Inferior parietal cortex (tissue), 1 donor: Measurements from ENCODE around the gene PDPK1.
"Not testable (repeated sequence)": the region's sequence is repeated elsewhere in the genome, so short reads cannot be mapped to it uniquely, and the experiment has no call there.

Source experiments
- DNase-seq: peaks from one replicate; pipeline ENCODE4 v3.0.0-alpha.2; 2016; ENCODE audit errors: extremely low spot score

PDPK1 gene

GRCh38 chr16:2587891-2588565, 50.2 kb downstream of the PDPK1 start:
- DNase-seq, result no peak

DNA sequence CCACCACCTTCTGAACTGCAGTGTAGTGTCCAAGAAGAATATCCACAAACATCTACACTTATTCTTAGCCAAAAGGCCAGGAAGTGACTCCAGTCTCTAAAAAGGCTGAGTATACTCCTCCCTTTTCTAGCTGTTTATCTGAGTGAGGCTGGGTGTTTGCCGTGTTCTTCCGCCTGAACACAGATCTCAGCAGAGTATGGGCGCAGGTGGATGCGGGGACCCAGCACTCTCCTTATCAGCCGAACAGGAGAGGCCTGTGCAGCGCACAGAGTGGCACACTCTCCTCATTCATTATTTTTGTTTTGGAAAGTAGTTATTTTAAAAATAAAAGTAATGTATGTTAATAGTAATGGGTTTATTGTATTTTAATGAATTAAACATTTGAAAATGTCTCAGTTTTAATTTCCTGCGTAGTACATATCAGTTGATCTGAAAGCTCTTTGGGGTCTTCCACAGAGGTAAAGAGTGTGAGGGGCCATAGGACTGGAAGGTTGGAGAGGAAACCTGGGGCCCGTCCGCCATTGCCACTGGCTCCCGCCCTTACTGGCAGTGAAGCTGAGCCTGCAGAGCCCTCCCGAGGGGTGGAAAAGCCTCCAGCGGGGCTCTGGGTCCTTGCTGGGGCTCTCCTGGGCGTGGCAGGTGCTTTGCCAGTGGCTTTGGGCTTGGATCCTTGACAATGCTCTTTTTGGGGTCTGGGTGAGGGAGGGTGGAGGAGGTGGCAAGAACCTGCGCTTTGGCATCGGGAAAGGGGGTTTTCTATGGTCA, 53.8 kb downstream of the PDPK1 start:
- DNase-seq, result no peak

DNA sequence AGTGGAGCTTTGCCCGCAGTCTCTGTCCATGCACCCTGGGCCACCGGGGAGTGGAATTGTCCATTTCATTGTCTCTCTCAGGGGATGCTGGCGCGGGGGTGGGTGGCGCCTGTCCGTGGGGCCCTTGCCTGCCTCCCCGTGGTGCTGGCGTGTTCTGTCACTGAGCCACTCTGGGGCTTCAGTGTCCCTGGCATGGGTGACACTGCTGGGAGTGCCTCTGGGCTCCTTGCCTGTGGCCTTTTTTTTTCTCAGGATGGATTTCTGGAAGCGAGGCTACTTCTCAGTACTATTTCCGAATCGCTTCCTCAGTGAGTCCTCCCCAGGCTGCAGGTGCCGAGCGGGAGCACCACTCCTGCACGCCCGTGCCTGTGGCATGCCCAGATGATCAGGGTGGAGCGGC, 55.0 kb downstream of the PDPK1 start:
- DNase-seq, result no peak

DNA sequence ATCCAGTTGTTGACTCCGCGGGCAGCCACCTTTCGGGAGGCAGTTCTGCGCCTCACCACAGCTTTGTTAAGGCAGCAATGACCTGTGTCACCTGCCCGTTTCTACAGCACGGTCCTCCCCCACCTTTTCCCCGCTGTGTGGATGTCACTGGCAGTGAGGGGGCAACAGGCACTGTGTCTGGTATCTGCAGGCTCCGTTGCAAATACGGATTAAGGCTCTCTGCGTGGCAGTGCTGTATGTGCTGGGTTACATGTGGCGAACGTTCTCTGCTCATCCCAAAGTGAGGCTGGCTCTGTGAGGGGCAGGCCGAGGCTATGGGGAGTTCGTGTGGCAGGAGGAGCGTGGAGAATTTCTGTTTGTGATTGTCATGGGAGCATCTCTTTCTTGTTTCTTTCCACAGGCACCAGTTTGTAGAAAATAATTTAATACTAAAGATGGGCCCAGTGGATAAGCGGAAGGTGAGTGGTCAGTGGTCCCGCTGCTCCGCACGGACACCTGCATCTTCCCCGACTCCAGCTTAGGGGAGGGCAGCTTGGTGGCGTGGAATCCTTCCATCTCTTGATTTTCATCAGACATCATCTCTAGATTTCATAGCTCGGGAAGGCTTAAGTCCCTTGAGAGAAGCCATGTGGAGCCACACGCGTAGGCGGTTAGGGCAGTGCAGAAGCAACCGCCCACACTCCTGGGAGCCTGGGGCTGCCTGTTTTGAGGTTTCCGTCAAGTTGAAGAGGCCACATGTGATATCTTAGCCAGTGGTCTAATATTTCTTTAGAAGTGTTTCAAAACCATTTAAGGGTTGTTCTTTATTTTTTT, 57.8 kb downstream of the PDPK1 start:
- no peak for DNase-seq

- no peak for DNase-seq
Measured at GRCh38 chr16:2596747-2597559, 59.1 kb downstream of the PDPK1 start.

DNA sequence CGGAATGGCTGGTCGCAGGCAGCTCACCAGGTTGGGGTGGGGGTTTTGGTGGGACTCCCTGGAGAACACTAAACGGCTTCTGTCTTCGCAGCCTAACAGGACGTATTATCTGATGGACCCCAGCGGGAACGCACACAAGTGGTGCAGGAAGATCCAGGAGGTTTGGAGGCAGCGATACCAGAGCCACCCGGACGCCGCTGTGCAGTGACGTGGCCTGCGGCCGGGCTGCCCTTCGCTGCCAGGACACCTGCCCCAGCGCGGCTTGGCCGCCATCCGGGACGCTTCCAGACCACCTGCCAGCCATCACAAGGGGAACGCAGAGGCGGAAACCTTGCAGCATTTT, 59.7 kb downstream of the PDPK1 start:
- no peak for DNase-seq

DNA sequence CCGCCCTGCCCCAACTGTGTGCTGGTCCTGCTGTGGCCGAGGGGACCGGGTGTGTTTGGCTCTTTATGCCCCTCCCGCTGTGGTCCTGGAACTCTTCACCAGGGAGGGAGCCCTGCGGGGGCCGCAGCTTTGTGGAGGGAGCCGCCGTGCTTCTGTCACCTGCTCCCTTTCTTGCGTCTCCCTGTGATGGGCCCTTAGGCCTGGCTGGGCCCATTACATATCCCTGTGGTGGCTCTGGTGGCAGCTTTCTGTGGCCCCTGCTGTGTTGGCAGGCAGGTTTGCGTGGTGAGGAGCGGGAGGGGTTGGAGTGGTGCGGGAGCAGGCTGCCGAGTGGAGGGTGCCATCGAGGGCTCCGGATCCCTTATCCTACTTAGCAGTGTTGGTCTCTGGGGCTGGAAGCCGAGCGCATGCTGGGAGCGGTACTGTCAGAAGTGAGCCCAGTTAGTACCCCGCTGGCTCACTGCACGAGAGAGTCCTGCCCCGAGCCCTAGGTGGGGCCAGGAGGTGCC, 60.4 kb downstream of the PDPK1 start:
- DNase-seq, result no peak

- DNase-seq, result no peak
Measured at GRCh38 chr16:2598723-2599122, 60.9 kb downstream of the PDPK1 start.

- not testable (repeated sequence) for DNase-seq
Measured at GRCh38 chr16:2599165-2599564, 61.3 kb downstream of the PDPK1 start.

GRCh38 chr16:2599785-2600184, 62.0 kb downstream of the PDPK1 start:
- DNase-seq, result not testable (repeated sequence)

DNA sequence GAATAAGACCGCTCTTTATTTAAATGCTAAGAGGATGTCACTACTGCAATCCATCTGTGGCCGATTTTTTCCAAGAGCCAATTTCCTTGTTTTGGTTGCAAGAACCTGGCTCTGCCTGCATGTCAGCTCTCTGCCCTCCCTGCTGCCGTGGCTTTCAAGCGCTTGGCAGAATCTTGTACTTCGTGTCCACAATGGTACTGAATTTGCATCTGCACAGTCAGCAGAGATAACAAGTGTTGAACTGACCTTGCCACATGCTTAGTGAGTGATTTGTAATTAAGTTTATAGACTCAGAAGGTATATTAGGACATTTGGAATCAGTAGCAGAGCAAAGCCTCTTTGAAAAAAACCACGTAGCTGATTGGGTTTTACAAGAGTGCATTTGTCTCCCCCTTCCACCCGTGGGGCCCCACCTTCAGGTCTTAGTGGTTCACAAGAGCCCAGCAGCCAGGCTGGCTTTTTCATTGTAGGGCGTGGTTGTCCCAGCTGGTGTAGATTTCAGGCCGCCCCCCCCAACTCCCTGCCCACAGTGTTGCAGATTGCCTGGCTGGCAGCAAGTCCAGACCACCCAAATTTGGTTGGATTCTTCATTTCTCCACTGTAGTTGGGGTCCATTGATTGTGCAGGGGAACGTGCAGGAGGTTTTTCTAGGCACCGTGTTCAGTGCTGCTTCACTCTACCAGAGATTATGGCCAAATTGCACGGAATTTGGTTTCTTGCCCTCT, 63.6 kb downstream of the PDPK1 start:
- DNase-seq, result not testable (repeated sequence)

GRCh38 chr16:2602175-2602574, 64.4 kb downstream of the PDPK1 start:
- not testable (repeated sequence) for DNase-seq

DNA sequence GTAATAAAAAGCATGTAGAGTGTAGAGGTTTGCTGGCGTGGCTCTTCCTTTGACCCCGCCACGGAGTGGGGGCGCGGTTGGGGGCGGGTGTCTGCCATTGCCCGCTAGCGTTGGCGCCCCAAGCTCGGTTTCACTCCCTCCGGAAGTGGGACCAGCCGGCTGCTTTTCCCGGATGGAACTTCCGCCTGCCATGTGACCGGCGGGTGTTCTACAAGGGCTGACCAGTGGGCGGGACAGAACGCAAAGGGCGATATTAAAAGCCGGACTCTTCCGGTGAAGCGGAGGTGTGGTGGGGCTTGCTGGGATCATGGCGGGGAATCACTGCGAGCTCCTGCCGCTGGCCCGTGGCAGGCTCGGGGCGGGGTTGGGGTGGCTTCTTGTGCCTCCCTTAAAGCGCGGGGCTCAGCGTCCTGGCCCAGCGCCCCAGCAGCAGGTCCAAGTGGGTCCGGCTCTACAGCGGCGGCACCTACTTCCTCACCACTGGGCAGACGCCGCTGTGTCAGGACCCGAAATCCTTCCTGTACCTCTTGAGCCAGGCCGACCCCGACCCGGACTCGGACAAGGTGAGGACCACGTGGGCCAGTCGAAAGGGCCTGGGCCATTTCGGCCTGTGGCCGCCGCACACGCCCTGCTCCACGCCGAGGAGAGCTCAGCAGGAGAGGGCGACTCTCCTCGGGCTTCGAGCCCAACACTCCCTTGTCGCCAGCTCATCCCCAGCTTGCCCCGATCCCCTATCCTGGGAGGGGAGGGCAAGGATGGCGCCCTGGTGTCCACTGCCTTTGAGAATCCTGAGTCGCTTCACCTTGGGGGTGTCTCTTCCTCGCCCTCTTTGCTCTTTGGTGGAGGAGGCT, 65.6 kb downstream of the PDPK1 start:
- DNase-seq, result peak; percentile 99

DNA sequence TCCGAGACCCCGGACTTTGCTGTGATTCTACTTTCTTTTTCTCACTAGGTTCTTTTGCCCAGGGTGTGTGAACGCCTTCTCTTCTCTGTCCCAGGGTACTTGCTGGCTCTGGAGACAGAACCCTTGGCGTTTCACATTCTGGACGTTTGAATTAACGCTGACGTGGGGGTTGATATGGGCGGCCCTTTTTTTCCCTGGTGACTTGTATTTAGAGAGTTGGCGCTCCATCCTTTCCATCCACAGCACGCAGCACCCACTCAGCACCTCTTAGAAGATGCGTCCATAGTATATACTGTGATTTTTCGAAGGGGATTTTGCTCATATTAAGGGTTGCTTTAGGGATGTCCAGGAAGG, 66.2 kb downstream of the PDPK1 start:
- DNase-seq, result not testable (repeated sequence)

DNA sequence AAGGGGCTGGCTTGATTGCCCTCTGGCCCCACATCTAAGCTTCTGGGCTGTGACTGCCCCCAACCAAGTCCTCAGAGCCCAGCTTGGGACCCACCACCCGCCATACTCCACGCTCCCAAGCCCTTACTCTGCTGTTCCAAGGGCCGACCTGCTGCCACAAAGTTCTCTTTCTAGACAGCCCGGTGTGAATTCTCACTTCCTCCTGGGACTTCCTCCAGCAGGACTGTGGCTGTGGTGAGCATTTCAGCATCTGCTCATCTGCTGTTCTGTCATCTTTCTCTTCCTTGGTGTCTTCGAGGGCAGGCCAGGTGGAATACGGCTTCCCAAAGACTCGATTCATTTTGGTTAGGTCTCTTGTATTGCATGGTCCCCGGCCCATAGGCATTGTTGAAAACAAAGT, 69.0 kb downstream of the PDPK1 start:
- DNase-seq, result not testable (repeated sequence)

GRCh38 chr16:2609345-2609744, 71.5 kb downstream of the PDPK1 start:
- DNase-seq, result not testable (repeated sequence)

GRCh38 chr16:2609827-2610470, 72.1 kb downstream of the PDPK1 start:
- no peak for DNase-seq

- no peak for DNase-seq
Measured at GRCh38 chr16:2610781-2611498, 73.1 kb downstream of the PDPK1 start.

DNA sequence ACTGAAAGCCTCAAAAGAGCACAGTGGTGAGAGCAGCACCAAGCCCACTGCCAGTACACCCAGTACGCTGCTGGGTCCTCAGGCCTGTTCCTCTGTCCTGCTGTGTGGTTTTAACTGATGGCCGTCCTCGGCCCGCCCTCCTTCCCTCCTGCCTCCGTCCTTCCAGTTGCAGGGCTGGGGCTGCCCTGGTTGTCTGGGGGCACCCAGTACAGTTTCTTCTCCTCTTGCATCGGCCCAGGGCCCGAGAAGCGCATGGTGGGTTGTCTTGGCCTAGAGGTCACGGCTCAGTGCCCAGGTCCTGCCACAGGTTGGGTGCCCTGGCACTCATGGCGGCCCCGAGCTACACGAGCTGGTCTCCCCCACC, 73.7 kb downstream of the PDPK1 start:
- no peak for DNase-seq
